Esophagus (tissue), 2 donors: ENCODE results near the gene LRRC43. TPM values are rescaled to one million over a fixed set of nuclear protein-coding genes. Genes with fewer than 3 reads are reported as not detected.
A peak's percentile ranks its signal among the peaks of the same experiment; 100 is the strongest.

ENCODE experiments used
- H3K27ac ChIP-seq, 2 donors: one replicate each; pipeline ENCODE4 v1.5.1; 2013; ENCODE audit warnings: low read depth in 2 of 2, mild to moderate bottlenecking in 2 of 2, inconsistent platforms in 1 of 2, low read length in 1 of 2, moderate library complexity in 1 of 2
- H3K27me3 ChIP-seq, 2 donors: one replicate each; pipeline ENCODE4 v1.6.1; 2013; ENCODE audit warnings: low read length in 2 of 2, control low read depth in 1 of 2, mild to moderate bottlenecking in 1 of 2; ENCODE audit not compliant: insufficient read depth in 2 of 2, control insufficient read depth in 1 of 2
- H3K36me3 ChIP-seq, 2 donors: one replicate each; pipeline ENCODE4 v1.6.1; 2013; ENCODE audit warnings: low read length in 1 of 2; ENCODE audit not compliant: control insufficient read depth in 2 of 2, insufficient read depth in 2 of 2
- H3K4me1 ChIP-seq, 2 donors: one replicate each; pipeline ENCODE4 v1.6.1; 2013; ENCODE audit warnings: low read length in 1 of 2; ENCODE audit not compliant: control insufficient read depth in 2 of 2, insufficient read depth in 2 of 2
- H3K4me3 ChIP-seq, 2 donors: one replicate each; pipeline ENCODE4 v1.5.1; 2013; ENCODE audit warnings: low read length in 2 of 2, mild to moderate bottlenecking in 2 of 2, low read depth in 1 of 2, moderate library complexity in 1 of 2
- H3K9me3 ChIP-seq, 2 donors: one replicate each; pipeline ENCODE4 v1.6.1; 2013; ENCODE audit warnings: mild to moderate bottlenecking in 2 of 2, low read depth in 1 of 2, low read length in 1 of 2, moderate library complexity in 1 of 2; ENCODE audit not compliant: control insufficient read depth in 2 of 2, insufficient read depth in 1 of 2
- WGBS, 2 donors: extraction: QIAGEN DNeasy Blood & Tissue Kit; methylation state at CpG; one replicate each; pipeline ENCODE4 v1.1.7; 2013; 5-methylcytosine and 5-hydroxymethylcytosine counted together
- polyA plus RNA-seq, 2 donors: library from polyadenylated mRNA; stranded (reverse); fragments of 200-250 nt; gene quantifications; one replicate each; pipeline ENCODE4 v1.2.3, GENCODE V29; 2013
- donor health status: healthy with polysubstance abuse.
- donor health status: Bipolar disorder and iron deficiency.

Gene LRRC43
- polyA plus RNA-seq: under 1 TPM in 1 of 2 donors, not detected in 1; 0.21 TPM

GRCh38 chr12:122182887-122183587 lies at the start of gene LRRC43:
LRRC43 (plus strand) TSS chr12:122183123; CDS start chr12:122183145, 22 bp downstream.
- H3K4me1 ChIP-seq: peaks cover 0 to 5% of the 10 kb centered on the region in 2 donors
- WGBS, 2 donors: 2 to 3% methylated on average over 56 to 63 of the region's 63 CpGs
- no peaks in the 10 kb centered on the region for H3K36me3 ChIP-seq
- no peak within 1 kb of the TSS for H3K27ac ChIP-seq
- no peaks in the 10 kb centered on the region for H3K27me3 ChIP-seq
- H3K9me3 ChIP-seq: no peaks in the 10 kb centered on the region
- H3K4me3 ChIP-seq: peak within 1 kb of the TSS; percentile 43 to 47

- Histone ChIP-seq H3K9me3 (no peaks in the 10 kb centered on the region), H3K36me3 (peaks cover 14 to 46% of the 10 kb centered on the region in 2 donors), H3K27me3 (no peaks in the 10 kb centered on the region), H3K27ac (no peak overlapping the region), H3K4me3 (no peak overlapping the region), H3K4me1 (peaks cover 0 to 6% of the 10 kb centered on the region in 2 donors)
- WGBS, 2 donors: 80% methylated on average over 28 of the region's 28 CpGs
Measured at GRCh38 chr12:122133192-122133950, 49.6 kb upstream of the LRRC43 start.

GRCh38 chr12:122135437-122136031 lies 47.4 kb upstream of the LRRC43 start:
- peaks cover 6 to 36% of the 10 kb centered on the region in 2 donors for H3K36me3 ChIP-seq
- H3K9me3 ChIP-seq: no peaks in the 10 kb centered on the region
- no peak overlapping the region for H3K4me3 ChIP-seq
- WGBS, 2 donors: 96 to 99% methylated on average over 18 of the region's 18 CpGs
- H3K27ac ChIP-seq: no peak overlapping the region
- H3K27me3 ChIP-seq: no peaks in the 10 kb centered on the region
- peaks cover 0 to 6% of the 10 kb centered on the region in 2 donors for H3K4me1 ChIP-seq

GRCh38 chr12:122137229-122137628 lies 45.7 kb upstream of the LRRC43 start:
- 69 to 71% methylated on average over 10 of the region's 10 CpGs for WGBS, 2 donors
- Histone ChIP-seq H3K9me3 (no peaks in the 10 kb centered on the region), H3K27ac (no peak overlapping the region), H3K27me3 (no peaks in the 10 kb centered on the region), H3K4me1 (peaks cover 0 to 6% of the 10 kb centered on the region in 2 donors), H3K4me3 (no peak overlapping the region), H3K36me3 (peaks cover 5 to 49% of the 10 kb centered on the region in 2 donors)

- Histone ChIP-seq H3K27me3 (no peaks in the 10 kb centered on the region), H3K9me3 (no peaks in the 10 kb centered on the region), H3K36me3 (peaks cover 5 to 49% of the 10 kb centered on the region in 2 donors), H3K4me1 (peaks cover 0 to 6% of the 10 kb centered on the region in 2 donors), H3K27ac (no peak overlapping the region), H3K4me3 (no peak overlapping the region)
- 45 to 60% methylated on average over 10 to 11 of the region's 11 CpGs for WGBS, 2 donors
Measured at GRCh38 chr12:122137681-122138080, 45.2 kb upstream of the LRRC43 start.

- WGBS, 2 donors: 59 to 76% methylated on average over 11 of the region's 11 CpGs
- Histone ChIP-seq H3K4me3 (no peak overlapping the region), H3K9me3 (no peaks in the 10 kb centered on the region), H3K4me1 (peaks cover 0 to 6% of the 10 kb centered on the region in 2 donors), H3K36me3 (peaks cover 10 to 48% of the 10 kb centered on the region in 2 donors), H3K27me3 (no peaks in the 10 kb centered on the region), H3K27ac (no peak overlapping the region)
Measured at GRCh38 chr12:122138181-122138580, 44.7 kb upstream of the LRRC43 start.

GRCh38 chr12:122138616-122139015 lies 44.3 kb upstream of the LRRC43 start:
- whole genome bisulfite sequencing, 2 donors: 90 to 91% methylated on average over 11 of the region's 11 CpGs
- H3K9me3 ChIP-seq: no peaks in the 10 kb centered on the region
- no peaks in the 10 kb centered on the region for H3K27me3 ChIP-seq
- H3K4me1 ChIP-seq: peaks cover 0 to 6% of the 10 kb centered on the region in 2 donors
- peaks cover 10 to 45% of the 10 kb centered on the region in 2 donors for H3K36me3 ChIP-seq
- H3K27ac ChIP-seq: no peak overlapping the region
- H3K4me3 ChIP-seq: no peak overlapping the region

GRCh38 chr12:122139266-122139665 lies 43.7 kb upstream of the LRRC43 start:
- Histone ChIP-seq H3K4me3 (no peak overlapping the region), H3K4me1 (peaks cover 0 to 6% of the 10 kb centered on the region in 2 donors), H3K27me3 (no peaks in the 10 kb centered on the region), H3K36me3 (peaks cover 10 to 45% of the 10 kb centered on the region in 2 donors), H3K27ac (no peak overlapping the region), H3K9me3 (no peaks in the 10 kb centered on the region)
- 88 to 95% methylated on average over 15 of the region's 15 CpGs for WGBS, 2 donors

- H3K9me3 ChIP-seq: no peaks in the 10 kb centered on the region
- no peak overlapping the region for H3K27ac ChIP-seq
- H3K4me3 ChIP-seq: no peak overlapping the region
- WGBS, 2 donors: 83 to 92% methylated on average over 8 of the region's 8 CpGs
- no peaks in the 10 kb centered on the region for H3K27me3 ChIP-seq
- H3K36me3 ChIP-seq: peaks cover 10 to 44% of the 10 kb centered on the region in 2 donors
- peaks cover 0 to 6% of the 10 kb centered on the region in 2 donors for H3K4me1 ChIP-seq
Measured at GRCh38 chr12:122139941-122140340, 43.0 kb upstream of the LRRC43 start.
